ENCODE data around the gene LSR. TPM values are rescaled to one million over a fixed set of nuclear protein-coding genes. Genes with fewer than 3 reads are reported as not detected.

The LSR gene, protein sequence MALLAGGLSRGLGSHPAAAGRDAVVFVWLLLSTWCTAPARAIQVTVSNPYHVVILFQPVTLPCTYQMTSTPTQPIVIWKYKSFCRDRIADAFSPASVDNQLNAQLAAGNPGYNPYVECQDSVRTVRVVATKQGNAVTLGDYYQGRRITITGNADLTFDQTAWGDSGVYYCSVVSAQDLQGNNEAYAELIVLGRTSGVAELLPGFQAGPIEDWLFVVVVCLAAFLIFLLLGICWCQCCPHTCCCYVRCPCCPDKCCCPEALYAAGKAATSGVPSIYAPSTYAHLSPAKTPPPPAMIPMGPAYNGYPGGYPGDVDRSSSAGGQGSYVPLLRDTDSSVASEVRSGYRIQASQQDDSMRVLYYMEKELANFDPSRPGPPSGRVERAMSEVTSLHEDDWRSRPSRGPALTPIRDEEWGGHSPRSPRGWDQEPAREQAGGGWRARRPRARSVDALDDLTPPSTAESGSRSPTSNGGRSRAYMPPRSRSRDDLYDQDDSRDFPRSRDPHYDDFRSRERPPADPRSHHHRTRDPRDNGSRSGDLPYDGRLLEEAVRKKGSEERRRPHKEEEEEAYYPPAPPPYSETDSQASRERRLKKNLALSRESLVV
- 105 TPM for polyA plus RNA-seq (2013, experiment 1 of 2)
- 89.8 TPM for polyA plus RNA-seq (2013, experiment 2 of 2)

DNA sequence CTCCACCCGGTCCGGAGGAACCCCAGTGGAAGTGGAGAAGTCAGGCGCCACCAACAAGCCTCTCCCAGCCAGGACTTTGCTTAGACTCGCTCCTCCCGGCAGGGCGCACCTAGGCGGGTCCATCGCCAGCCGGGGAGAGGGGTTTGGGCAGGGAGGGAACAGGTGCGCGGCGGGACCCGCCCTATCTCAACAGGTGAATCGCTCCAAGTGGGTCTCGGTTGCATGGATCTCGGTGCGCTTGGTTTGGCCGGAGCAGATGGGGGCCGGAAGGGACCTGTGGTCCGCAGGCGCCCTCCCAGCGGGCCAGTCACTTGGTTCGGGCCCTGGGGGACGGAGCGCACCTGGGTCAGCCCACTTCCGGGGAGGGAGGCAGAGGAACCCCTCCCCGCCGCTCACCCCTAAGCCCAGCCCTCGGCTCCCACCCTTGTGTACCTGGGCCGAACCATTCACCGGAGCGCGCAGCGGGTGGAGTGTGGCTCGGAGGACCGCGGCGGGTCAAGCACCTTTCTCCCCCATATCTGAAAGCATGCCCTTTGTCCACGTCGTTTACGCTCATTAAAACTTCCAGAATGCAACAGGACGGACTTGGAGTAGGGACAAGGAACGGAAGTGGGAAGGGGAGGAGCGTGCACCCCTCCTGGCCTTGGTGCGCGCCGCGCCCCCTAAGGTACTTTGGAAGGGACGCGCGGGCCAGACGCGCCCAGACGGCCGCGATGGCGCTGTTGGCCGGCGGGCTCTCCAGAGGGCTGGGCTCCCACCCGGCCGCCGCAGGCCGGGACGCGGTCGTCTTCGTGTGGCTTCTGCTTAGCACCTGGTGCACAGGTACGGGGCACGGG is at the start of gene LSR:
Gene LSR, plus strand, starts transcription at position 693 of the 836 bp plus-strand sequence. Its CDS starts 21 bp downstream, at position 714.
- Histone ChIP-seq H3K4me3 (ENCODE audit: low read length) (peak within 1 kb of the TSS; percentile 80), H3K36me3 (ENCODE audit: insufficient read depth, low read length) (peaks cover 29% of the 10 kb centered on the region), H3K9me3 (ENCODE audit: insufficient read depth, low read depth, low read length) (no peaks in the 10 kb centered on the region), H3K4me1 (ENCODE audit: insufficient read depth, low read length) (peaks cover 15% of the 10 kb centered on the region), H3K9ac (ENCODE audit: low read depth, low read length) (peak within 1 kb of the TSS; percentile 99), H3K27ac (ENCODE audit: low read depth, low read length) (peak within 1 kb of the TSS; percentile 100), H3K27me3 (ENCODE audit: insufficient read depth, low read length) (no peaks in the 10 kb centered on the region)
- under 1% methylated on average over 69 of the region's 69 CpGs for WGBS

DNA sequence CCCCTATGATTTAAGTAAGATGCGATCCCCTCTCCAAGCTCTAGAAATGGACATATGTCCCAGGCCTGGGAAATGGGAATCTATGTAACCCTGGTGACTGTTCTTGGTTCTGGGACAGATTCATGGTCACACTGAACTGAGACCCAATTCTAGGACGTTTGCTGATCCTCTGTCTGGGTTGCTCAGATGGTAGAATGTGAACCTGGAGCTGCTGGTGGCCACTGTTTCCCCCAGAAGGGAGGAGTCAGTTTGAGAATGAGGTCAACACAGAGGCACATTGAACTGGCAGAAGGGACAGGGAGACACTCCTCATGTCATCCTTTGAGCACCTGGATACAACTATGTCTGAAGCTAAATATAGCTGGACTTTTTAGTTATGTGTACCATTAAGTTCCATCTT is 49.3 kb upstream of the LSR start:
- WGBS, result 86% methylated on average over 2 of the region's 2 CpGs

DNA sequence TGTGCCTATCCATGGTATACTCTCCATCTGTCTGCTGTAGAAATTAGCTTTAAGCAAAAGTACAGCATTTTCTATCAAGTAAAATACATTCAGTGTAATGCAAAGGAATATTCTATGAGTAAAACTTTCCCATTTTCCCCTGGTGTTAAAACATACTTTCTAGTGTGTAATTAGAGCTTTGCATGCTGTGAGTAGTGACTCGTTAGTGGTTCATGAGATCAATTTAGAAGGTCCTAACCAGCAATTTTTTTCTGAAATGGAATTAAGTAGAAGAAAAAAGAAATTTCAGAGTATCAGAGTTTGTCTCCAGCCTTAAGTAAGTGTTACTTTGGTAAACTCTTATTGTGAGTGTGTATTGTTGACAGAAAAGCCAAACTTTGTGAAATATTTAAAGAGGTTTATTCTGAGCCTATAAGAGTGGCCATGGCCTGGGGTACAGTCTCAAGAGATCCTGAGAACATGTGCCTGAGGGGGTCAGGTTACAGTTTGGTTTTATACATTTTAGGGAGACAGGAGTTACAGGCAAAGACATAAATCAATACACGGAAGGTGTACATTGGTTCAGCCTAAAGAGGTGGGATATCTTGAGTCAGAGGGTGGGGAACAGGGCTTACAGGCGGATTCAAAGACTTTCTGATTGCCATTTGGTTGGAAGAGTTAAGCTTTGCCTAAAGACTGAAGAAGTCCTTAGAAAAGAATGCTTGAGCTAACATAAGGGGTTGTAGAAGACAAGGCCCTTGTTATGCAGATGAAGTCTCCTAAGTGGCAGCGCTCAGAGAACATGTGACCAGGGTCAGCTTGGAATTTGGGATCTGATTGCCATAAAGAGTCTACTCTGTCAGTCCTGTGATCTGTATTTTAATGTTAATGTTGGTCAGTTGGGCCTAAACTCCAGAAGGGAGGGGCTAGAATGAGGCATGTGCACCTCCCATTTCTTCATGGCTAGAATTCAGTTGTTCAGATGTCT is 45.8 kb upstream of the LSR start:
- peaks cover 42% of the 10 kb centered on the region for H3K4me1 ChIP-seq (ENCODE audit: insufficient read depth, low read length)
- WGBS, result 15% methylated on average over 4 of the region's 4 CpGs
- H3K9ac ChIP-seq (ENCODE audit: low read depth, low read length), result peak overlapping the region; percentile 48
- peak overlapping the region; percentile 20; the same call in 1 of the 2 replicates for H3K4me3 ChIP-seq (ENCODE audit: low read length)
- no peaks in the 10 kb centered on the region for H3K27me3 ChIP-seq (ENCODE audit: insufficient read depth, low read length)
- 0 out of 2 replicates have a peak, but pooled peaks cover 1% of the 10 kb centered on the region for H3K9me3 ChIP-seq (ENCODE audit: insufficient read depth, low read depth, low read length)
- peak overlapping the region; percentile 94 for H3K27ac ChIP-seq (ENCODE audit: low read depth, low read length)
- H3K36me3 ChIP-seq (ENCODE audit: insufficient read depth, low read length), result no peaks in the 10 kb centered on the region

More for the DNA sequence above, 49.3 kb upstream of the LSR start:
- Histone ChIP-seq H3K36me3 (ENCODE audit: insufficient read depth, low read length) (no peaks in the 10 kb centered on the region), H3K4me3 (ENCODE audit: low read length) (no peak overlapping the region), H3K9ac (ENCODE audit: low read depth, low read length) (no peak overlapping the region), H3K27me3 (ENCODE audit: insufficient read depth, low read length) (no peaks in the 10 kb centered on the region), H3K4me1 (ENCODE audit: insufficient read depth, low read length) (peaks cover 30% of the 10 kb centered on the region), H3K27ac (ENCODE audit: low read depth, low read length) (no peak overlapping the region), H3K9me3 (ENCODE audit: insufficient read depth, low read depth, low read length) (no peaks in the 10 kb centered on the region)

DNA sequence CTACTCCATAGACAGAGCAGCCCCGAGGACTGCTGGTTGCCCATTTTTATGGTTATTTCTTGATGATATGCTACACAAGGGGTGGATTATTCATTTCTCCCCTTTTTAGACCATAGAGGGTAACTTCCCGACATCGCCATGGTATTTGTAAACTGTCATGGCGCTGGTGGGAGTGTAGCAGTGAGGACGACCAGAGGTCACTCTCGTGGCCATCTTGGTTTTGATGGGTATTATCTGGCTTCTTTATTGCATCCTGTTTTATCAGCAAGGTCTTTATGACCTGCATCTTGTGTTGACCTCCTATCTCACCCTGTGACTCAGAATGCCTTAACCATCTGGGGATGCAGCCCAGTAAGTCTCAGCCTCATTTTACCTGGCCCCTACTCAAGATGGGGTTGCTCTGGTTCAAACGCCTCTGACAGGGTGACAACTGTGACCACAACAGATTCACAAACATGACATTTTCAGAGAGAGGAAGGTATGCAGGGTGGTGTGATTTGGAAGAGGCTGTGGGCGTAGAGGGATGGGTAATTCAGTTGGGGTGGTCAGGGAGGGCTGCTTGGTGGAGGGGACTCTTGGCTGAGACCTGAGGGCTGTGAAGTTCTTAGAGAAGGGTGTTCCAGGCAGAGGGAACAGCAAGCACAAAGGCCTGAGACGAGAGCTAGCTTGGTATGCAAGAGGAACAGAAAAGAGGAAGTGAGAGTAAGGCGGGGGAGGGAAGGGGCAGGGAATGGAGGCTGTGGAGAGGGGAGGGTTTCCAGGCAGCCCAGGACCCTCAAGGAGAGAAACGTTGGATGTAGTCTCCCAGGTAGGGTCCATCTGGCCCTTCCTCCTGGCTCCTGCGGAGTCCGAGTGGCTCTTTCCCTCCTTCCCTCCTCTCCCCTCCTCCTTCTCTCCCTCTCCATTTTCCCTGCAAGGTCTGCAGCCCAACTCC is 43.7 kb upstream of the LSR start:
- Histone ChIP-seq H3K9me3 (ENCODE audit: insufficient read depth, low read depth, low read length) (0 out of 2 replicates have a peak, but pooled peaks cover 3% of the 10 kb centered on the region), H3K4me1 (ENCODE audit: insufficient read depth, low read length) (peaks cover 39% of the 10 kb centered on the region), H3K27me3 (ENCODE audit: insufficient read depth, low read length) (no peaks in the 10 kb centered on the region), H3K9ac (ENCODE audit: low read depth, low read length) (no peak overlapping the region), H3K4me3 (ENCODE audit: low read length) (no peak overlapping the region), H3K27ac (ENCODE audit: low read depth, low read length) (peak overlapping the region; percentile 9; the same call in 1 of the 2 replicates), H3K36me3 (ENCODE audit: insufficient read depth, low read length) (no peaks in the 10 kb centered on the region)
- WGBS, result 71% methylated on average over 13 of the region's 13 CpGs

DNA sequence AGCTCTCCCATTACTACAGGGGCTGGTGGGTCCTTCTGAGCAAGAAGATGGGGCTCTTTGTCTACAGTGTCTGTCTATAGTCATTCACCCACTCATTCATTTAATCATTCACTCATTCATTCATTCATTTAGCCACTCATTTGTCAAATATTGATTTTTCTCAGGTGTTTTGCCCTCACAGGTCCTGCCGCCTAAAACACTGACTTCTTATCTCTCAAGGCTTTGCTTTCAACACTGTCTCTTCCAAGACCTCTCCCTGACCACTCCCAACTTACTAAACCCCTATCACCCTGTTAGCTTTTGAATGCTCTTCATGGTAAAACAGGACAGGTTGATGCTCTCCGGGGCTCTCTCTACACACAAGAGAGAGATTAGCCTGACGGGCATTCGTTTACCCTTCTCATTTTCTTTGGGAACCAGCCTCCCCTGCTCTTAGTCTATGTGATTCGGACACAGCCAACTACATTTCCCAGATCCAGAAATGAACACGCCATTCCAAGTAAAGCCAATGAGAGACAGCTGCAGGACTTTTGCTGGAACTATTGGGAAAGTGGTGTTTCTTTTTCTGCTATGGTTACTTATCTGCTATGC is 43.0 kb upstream of the LSR start:
- Histone ChIP-seq H3K4me1 (ENCODE audit: insufficient read depth, low read length) (peaks cover 36% of the 10 kb centered on the region), H3K9me3 (ENCODE audit: insufficient read depth, low read depth, low read length) (0 out of 2 replicates have a peak, but pooled peaks cover 3% of the 10 kb centered on the region), H3K27ac (ENCODE audit: low read depth, low read length) (peak overlapping the region; percentile 9; the same call in 1 of the 2 replicates), H3K36me3 (ENCODE audit: insufficient read depth, low read length) (no peaks in the 10 kb centered on the region), H3K27me3 (ENCODE audit: insufficient read depth, low read length) (no peaks in the 10 kb centered on the region), H3K9ac (ENCODE audit: low read depth, low read length) (no peak overlapping the region), H3K4me3 (ENCODE audit: low read length) (no peak overlapping the region)
- 88% methylated on average over 6 of the region's 6 CpGs for WGBS

DNA sequence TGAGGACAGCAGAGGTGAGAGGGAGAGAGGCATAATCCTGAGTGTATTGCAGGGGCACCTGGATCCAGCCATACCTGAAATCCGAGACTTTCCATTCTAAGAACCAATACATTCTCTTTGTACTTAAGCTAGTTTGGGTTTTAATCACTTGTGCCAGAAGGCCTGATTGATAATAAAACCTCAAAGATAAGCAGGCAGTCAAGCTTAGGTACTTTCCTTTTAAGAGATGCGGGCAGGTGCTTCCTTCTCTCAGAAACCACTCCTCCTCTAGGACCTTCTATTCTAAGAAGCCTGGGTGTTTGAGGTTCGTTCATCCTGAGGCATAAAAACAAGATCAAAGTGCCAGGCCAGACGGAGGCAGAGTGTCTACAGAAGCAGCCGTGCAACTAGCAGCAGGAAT is 42.4 kb upstream of the LSR start:
- H3K27ac ChIP-seq (ENCODE audit: low read depth, low read length), result no peak overlapping the region

DNA sequence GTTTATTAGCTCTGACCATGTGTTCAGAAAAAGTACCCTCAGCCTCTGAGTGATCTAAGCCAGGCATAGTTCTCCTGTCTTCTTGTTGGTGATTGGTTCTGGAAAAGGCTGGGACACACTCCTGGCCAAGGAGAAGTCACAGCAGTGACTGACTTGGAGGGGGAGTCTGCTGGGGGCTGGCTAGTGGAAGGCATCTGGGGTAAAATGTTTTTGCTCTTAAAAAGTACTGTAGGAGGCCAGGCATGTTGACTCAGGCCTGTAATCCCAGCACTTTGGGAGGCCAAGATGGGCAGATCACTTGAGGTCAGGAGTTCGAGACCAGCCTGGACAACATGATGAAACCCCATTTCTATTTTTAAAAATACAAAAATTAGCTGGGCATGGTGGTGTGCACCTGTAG is 41.9 kb upstream of the LSR start:
- Histone ChIP-seq H3K9me3 (ENCODE audit: insufficient read depth, low read depth, low read length) (0 out of 2 replicates have a peak, but pooled peaks cover 3% of the 10 kb centered on the region), H3K9ac (ENCODE audit: low read depth, low read length) (no peak overlapping the region), H3K27me3 (ENCODE audit: insufficient read depth, low read length) (no peaks in the 10 kb centered on the region), H3K4me3 (ENCODE audit: low read length) (no peak overlapping the region), H3K4me1 (ENCODE audit: insufficient read depth, low read length) (peaks cover 32% of the 10 kb centered on the region), H3K36me3 (ENCODE audit: insufficient read depth, low read length) (no peaks in the 10 kb centered on the region), H3K27ac (ENCODE audit: low read depth, low read length) (no peak overlapping the region)
- WGBS, result 93% methylated on average over 1 of the region's 1 CpG

More for the DNA sequence above, 42.4 kb upstream of the LSR start:
- no peak overlapping the region for H3K9ac ChIP-seq (ENCODE audit: low read depth, low read length)
- peaks cover 32% of the 10 kb centered on the region for H3K4me1 ChIP-seq (ENCODE audit: insufficient read depth, low read length)
- no peaks in the 10 kb centered on the region for H3K27me3 ChIP-seq (ENCODE audit: insufficient read depth, low read length)
- H3K4me3 ChIP-seq (ENCODE audit: low read length), result no peak overlapping the region
- no peaks in the 10 kb centered on the region for H3K36me3 ChIP-seq (ENCODE audit: insufficient read depth, low read length)
- 0 out of 2 replicates have a peak, but pooled peaks cover 3% of the 10 kb centered on the region for H3K9me3 ChIP-seq (ENCODE audit: insufficient read depth, low read depth, low read length)
- WGBS, result 92% methylated on average over 5 of the region's 5 CpGs

DNA sequence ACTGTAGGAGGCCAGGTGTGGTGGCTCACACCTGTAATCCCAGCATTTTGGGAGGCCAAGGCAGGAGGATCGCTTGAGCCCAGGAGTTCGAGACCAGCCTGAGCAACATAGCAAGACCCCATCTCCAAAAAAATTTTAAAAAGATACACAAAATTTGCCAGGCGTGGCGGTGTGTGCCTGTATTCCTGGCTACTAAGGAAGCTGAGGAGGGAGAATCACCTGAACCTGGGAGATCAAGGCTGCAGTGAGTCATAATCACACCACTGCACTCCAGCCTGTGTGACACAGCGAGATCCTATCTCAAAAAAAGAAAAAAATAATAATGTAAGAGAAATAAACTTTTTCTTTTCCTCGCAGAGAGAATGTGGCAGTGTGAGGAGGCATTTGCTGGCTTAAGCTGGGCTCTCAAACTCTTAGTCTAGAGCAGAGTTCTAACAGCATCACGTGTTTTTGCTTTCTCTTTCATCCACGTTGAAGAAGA is 41.4 kb upstream of the LSR start:
- H3K4me1 ChIP-seq (ENCODE audit: insufficient read depth, low read length), result peaks cover 31% of the 10 kb centered on the region
- WGBS, result 96% methylated on average over 6 of the region's 8 CpGs
- H3K27ac ChIP-seq (ENCODE audit: low read depth, low read length), result no peak overlapping the region
- H3K9ac ChIP-seq (ENCODE audit: low read depth, low read length), result no peak overlapping the region
- H3K27me3 ChIP-seq (ENCODE audit: insufficient read depth, low read length), result no peaks in the 10 kb centered on the region
- no peak overlapping the region for H3K4me3 ChIP-seq (ENCODE audit: low read length)
- H3K36me3 ChIP-seq (ENCODE audit: insufficient read depth, low read length), result no peaks in the 10 kb centered on the region
- H3K9me3 ChIP-seq (ENCODE audit: insufficient read depth, low read depth, low read length), result 0 out of 2 replicates have a peak, but pooled peaks cover 3% of the 10 kb centered on the region

DNA sequence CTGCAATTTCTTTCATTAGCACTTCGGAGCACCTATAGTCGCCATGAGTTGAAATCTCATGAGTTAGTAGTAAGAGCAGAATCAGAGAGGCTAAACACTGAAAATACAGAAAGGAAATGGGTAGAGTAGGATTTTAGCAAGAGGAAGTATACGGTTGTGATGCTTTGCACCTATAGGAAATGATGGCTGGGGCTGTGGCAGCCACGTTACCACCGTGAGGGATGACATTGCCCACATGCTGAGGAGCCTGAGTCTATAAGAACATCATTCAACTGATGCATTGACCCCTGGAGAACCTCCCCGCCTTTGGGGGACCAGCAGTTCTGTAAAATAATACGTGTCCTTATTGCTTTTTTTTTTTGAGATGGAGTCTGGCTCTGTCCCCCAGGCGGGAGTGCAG is 40.7 kb upstream of the LSR start:
- peaks cover 24% of the 10 kb centered on the region for H3K4me1 ChIP-seq (ENCODE audit: insufficient read depth, low read length)

More for the DNA sequence above, 40.7 kb upstream of the LSR start:
- Histone ChIP-seq H3K27me3 (ENCODE audit: insufficient read depth, low read length) (no peaks in the 10 kb centered on the region), H3K9me3 (ENCODE audit: insufficient read depth, low read depth, low read length) (0 out of 2 replicates have a peak, but pooled peaks cover 3% of the 10 kb centered on the region), H3K9ac (ENCODE audit: low read depth, low read length) (no peak overlapping the region), H3K27ac (ENCODE audit: low read depth, low read length) (no peak overlapping the region), H3K4me3 (ENCODE audit: low read length) (no peak overlapping the region), H3K36me3 (ENCODE audit: insufficient read depth, low read length) (no peaks in the 10 kb centered on the region)
- 88% methylated on average over 8 of the region's 8 CpGs for WGBS
